ENCODE measurements around the gene TCERG1L.

- TF ChIP-seq EZH2phosphoT487 (IDR thresholded peaks at IDR 0.05; ENCODE audit: insufficient read depth, low read depth) (no peak), EZH2 (IDR thresholded peaks at IDR 0.05; ENCODE audit: insufficient read depth, poor library complexity, severe bottlenecking) (no peak)
Measured at GRCh38 chr10:131091682-131092081, 219.8 kb downstream of the TCERG1L start.
